ENCODE results near the gene L1TD1.

GRCh38 chr1:62181532-62181931, 13.1 kb upstream of the L1TD1 start:
- TF ChIP-seq CTCF (tag by site-specific recombination; IDR thresholded peaks at IDR 0.05), result no peak
- no peak for TF ChIP-seq TSHZ1 (tag by site-specific recombination; IDR thresholded peaks at IDR 0.05; ENCODE audit: borderline replicate concordance)
- no peak for TF ChIP-seq ZFP69B (tag by site-specific recombination; IDR thresholded peaks at IDR 0.05)
- no peak for TF ChIP-seq ZBTB6 (tag by site-specific recombination; IDR thresholded peaks at IDR 0.05)
- TF ChIP-seq ZSCAN4 (tag by site-specific recombination; IDR thresholded peaks at IDR 0.05), result no peak
